LoVo (cell line): Measurements from ENCODE around the gene MAPK12.
"Not testable (repeated sequence)": the region's sequence is repeated elsewhere in the genome, so short reads cannot be mapped to it uniquely, and the experiment has no call there.

Experiments
- DNase-seq: peaks from one replicate; pipeline ENCODE4 v3.0.0-alpha.2; 2016; ENCODE audit warnings: low spot score

The MAPK12 gene

GRCh38 chr22:50281957-50282356 is 20.5 kb upstream of the MAPK12 start:
- DNase-seq, result no peak

- DNase-seq, result no peak
These were observed 19.9 kb upstream of the MAPK12 start for GRCh38 chr22:50281384-50281760.

GRCh38 chr22:50280708-50281383 is 19.4 kb upstream of the MAPK12 start:
- no peak for DNase-seq

- DNase-seq, result no peak
These were observed 18.7 kb upstream of the MAPK12 start for GRCh38 chr22:50280022-50280707.

- DNase-seq, result no peak
These were observed 17.6 kb upstream of the MAPK12 start for GRCh38 chr22:50278956-50279619.

- DNase-seq, result no peak
These were observed 17.0 kb upstream of the MAPK12 start for GRCh38 chr22:50278461-50278860.

GRCh38 chr22:50277761-50278160 is 16.3 kb upstream of the MAPK12 start:
- DNase-seq, result no peak

GRCh38 chr22:50276143-50276542 is 14.7 kb upstream of the MAPK12 start:
- DNase-seq, result no peak

GRCh38 chr22:50275181-50276055 is 13.9 kb upstream of the MAPK12 start:
- DNase-seq, result no peak

- DNase-seq, result no peak
These were observed 13.3 kb upstream of the MAPK12 start for GRCh38 chr22:50274771-50275170.

- no peak for DNase-seq
These were observed 12.8 kb upstream of the MAPK12 start for GRCh38 chr22:50274311-50274710.

GRCh38 chr22:50273781-50274180 is 12.3 kb upstream of the MAPK12 start:
- DNase-seq, result not testable (repeated sequence)

GRCh38 chr22:50273352-50273751 is 11.9 kb upstream of the MAPK12 start:
- not testable (repeated sequence) for DNase-seq

- DNase-seq, result no peak
These were observed 10.7 kb upstream of the MAPK12 start for GRCh38 chr22:50272044-50272802.

GRCh38 chr22:50271519-50271970 is 10.1 kb upstream of the MAPK12 start:
- DNase-seq, result peak; percentile 67

- peak; percentile 67 for DNase-seq
These were observed 9.3 kb upstream of the MAPK12 start for GRCh38 chr22:50270666-50271394.

- no peak for DNase-seq
These were observed 8.6 kb upstream of the MAPK12 start, which contains the start of gene MAPK11 for GRCh38 chr22:50269970-50270665. MAPK11 (minus strand) TSS chr22:50270380; CDS start chr22:50270292, 88 bp downstream.

GRCh38 chr22:50269573-50269969 is 8.1 kb upstream of the MAPK12 start:
- no peak for DNase-seq

- DNase-seq, result no peak
These were observed 7.2 kb upstream of the MAPK12 start for GRCh38 chr22:50268655-50269113.
